Ovary (tissue), 3 donors: ENCODE measurements around the gene POM121.
"Not testable (repeated sequence)": the region's sequence is repeated elsewhere in the genome, so short reads cannot be mapped to it uniquely, and the experiment has no call there.

Source experiments
- CTCF ChIP-seq, 3 donors: fragments of 450-650 bp in 2 of 3; fragments of 200-600 bp in 1 of 3; IDR thresholded peaks; one replicate each; pipeline versions ENCODE4 v1.5.1 to v1.8.0; 2016 to 2022; ENCODE audit warnings: antibody characterized with exemption in 3 of 3, mild to moderate bottlenecking in 1 of 3
- EP300 ChIP-seq: sonication (generic); formaldehyde crosslinking; IDR thresholded peaks from one replicate; pipeline ENCODE4 v1.6.1; 2017; ENCODE audit warnings: antibody characterized with exemption
- POLR2A ChIP-seq: fragments of 450-650 bp; IDR thresholded peaks from one replicate; pipeline ENCODE4 v1.6.1; 2017; ENCODE audit warnings: antibody characterized with exemption, mild to moderate bottlenecking, moderate library complexity
- donor health status: DM: no; HTN: no; CAD: no.

- not testable (repeated sequence) for TF ChIP-seq EP300; POLR2A; CTCF (IDR thresholded peaks at IDR 0.05)
Measured at GRCh38 chr7:72948714-72949113, 23.8 kb downstream of the POM121 start.
